Mesothelial cell of epicardium (in vitro differentiated cells): ENCODE results near the gene PAIP1. TPM values are rescaled to one million over a fixed set of nuclear protein-coding genes. Genes with fewer than 3 reads are reported as not detected.

Experiments used
- DNase-seq, 2 experiments: peaks; one replicate each; pipeline ENCODE4 v3.0.0; 2021; ENCODE audit warnings: low spot score in 2 of 2; ENCODE audit not compliant: unreplicated experiment in 2 of 2
- H3K27ac Mint-ChIP-seq: 2 replicates; pipeline ENCODE4 v1.8.0; 2021; ENCODE audit warnings: mixed read lengths
- H3K27me3 Mint-ChIP-seq: 2 replicates; pipeline ENCODE4 v1.8.0; 2021; ENCODE audit warnings: low read depth, mixed read lengths
- H3K36me3 Mint-ChIP-seq: 2 replicates; pipeline ENCODE4 v1.8.0; 2021; ENCODE audit warnings: mixed read lengths
- H3K4me1 Mint-ChIP-seq: 2 replicates; pipeline ENCODE4 v1.8.0; 2021; ENCODE audit warnings: mixed read lengths
- H3K4me3 Mint-ChIP-seq: 2 replicates; pipeline ENCODE4 v1.8.0; 2021; ENCODE audit warnings: mild to moderate bottlenecking, moderate library complexity, mixed read lengths
- H3K9me3 Mint-ChIP-seq: 2 replicates; pipeline ENCODE4 v1.8.0; 2021; ENCODE audit warnings: mixed read lengths
- total RNA-seq: library from RNA; stranded (reverse); gene quantifications from 3 replicates; pipeline ENCODE4 v1.2.1, GENCODE V29; 2021
- TF ChIP-seq, protein P1 (sequence below): fragments of 200-600 bp; sonication (generic); IDR thresholded peaks from one replicate; pipeline ENCODE4 v1.5.0; 2021; ENCODE audit warnings: antibody characterized with exemption; ENCODE audit not compliant: unreplicated experiment

Gene PAIP1
- total RNA-seq, 1 donor from 2014 or later = 97.9 TPM

DNA sequence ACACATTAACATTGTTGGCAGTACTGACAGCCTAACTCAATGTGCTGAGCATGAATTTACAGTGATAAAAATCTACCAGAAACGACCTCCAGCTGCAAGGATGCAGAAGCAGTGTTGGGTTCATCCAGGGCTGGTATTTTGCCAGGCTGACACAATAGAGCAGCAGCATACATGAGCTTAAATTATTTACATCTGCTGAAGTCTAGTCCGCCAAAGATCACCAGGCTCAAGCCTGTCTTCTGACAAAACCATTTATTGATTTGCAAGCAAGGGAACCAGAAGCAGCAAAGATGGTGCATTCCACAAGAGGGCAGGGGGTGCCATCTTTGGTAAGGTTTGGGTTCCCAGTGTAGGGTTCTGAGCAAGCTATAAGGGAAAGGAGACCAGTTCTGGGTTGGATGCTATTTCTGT, 33.2 kb downstream of the PAIP1 start:
- no peak for DNase-seq
- Mint-ChIP-seq H3K36me3 (peaks cover 46% of the 10 kb centered on the region), H3K27ac (no peak overlapping the region), H3K9me3 (no peaks in the 10 kb centered on the region), H3K27me3 (no peaks in the 10 kb centered on the region), H3K4me3 (no peak overlapping the region), H3K4me1 (no peaks in the 10 kb centered on the region)
- TF ChIP-seq, protein P1, sequence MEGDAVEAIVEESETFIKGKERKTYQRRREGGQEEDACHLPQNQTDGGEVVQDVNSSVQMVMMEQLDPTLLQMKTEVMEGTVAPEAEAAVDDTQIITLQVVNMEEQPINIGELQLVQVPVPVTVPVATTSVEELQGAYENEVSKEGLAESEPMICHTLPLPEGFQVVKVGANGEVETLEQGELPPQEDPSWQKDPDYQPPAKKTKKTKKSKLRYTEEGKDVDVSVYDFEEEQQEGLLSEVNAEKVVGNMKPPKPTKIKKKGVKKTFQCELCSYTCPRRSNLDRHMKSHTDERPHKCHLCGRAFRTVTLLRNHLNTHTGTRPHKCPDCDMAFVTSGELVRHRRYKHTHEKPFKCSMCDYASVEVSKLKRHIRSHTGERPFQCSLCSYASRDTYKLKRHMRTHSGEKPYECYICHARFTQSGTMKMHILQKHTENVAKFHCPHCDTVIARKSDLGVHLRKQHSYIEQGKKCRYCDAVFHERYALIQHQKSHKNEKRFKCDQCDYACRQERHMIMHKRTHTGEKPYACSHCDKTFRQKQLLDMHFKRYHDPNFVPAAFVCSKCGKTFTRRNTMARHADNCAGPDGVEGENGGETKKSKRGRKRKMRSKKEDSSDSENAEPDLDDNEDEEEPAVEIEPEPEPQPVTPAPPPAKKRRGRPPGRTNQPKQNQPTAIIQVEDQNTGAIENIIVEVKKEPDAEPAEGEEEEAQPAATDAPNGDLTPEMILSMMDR = no peak

DNA sequence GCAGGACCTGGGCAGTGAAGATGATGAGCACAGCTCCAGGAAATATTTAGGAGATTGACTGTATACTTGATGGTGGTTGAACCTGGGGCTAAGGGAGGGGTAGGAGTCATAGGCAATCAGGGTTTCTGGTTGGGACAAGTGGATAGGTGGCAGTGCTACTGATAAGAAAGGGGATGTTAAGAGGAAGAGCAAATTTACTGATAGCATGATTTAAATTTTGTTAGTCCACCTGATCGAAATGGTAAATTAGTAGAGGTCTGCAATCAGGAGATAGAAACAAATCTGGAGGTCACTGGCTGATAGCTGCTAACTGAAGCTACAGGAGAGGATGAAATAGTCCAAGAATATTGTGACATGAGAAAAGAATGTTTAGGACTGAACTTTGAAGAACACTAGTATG, 36.3 kb downstream of the PAIP1 start:
- DNase-seq = no peak
- TF ChIP-seq, protein P1 = no peak
- Mint-ChIP-seq H3K27ac (no peak overlapping the region), H3K4me3 (no peak overlapping the region), H3K36me3 (peaks cover 31% of the 10 kb centered on the region), H3K9me3 (no peaks in the 10 kb centered on the region), H3K27me3 (no peaks in the 10 kb centered on the region), H3K4me1 (peaks cover 3% of the 10 kb centered on the region)

DNA sequence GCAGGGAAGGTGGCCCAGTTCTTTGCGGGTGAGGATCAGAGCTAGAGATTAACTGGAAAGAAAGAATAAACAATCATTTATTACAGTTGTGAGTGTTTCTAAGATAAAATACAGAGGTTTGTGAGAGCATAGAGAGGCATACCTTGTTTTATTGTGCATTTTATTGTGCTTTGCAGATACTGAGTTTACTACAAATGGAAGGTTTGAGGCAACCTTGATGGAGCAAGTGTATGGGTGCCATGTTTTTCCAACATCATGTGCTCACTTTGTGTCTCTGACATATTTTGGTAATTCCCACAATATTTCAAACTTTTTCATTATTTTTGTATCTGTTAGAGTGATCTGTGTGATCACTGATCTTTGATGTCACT, 41.2 kb downstream of the PAIP1 start:
- H3K36me3 Mint-ChIP-seq = peaks cover 8% of the 10 kb centered on the region
- peak overlapping the region; percentile 99 for H3K27ac Mint-ChIP-seq
- TF ChIP-seq, protein P1 = no peak
- H3K4me1 Mint-ChIP-seq = peaks cover 22% of the 10 kb centered on the region
- H3K27me3 Mint-ChIP-seq = no peaks in the 10 kb centered on the region
- DNase-seq = no peak
- peaks cover 5% of the 10 kb centered on the region for H3K9me3 Mint-ChIP-seq
- peak overlapping the region; percentile 89 for H3K4me3 Mint-ChIP-seq

DNA sequence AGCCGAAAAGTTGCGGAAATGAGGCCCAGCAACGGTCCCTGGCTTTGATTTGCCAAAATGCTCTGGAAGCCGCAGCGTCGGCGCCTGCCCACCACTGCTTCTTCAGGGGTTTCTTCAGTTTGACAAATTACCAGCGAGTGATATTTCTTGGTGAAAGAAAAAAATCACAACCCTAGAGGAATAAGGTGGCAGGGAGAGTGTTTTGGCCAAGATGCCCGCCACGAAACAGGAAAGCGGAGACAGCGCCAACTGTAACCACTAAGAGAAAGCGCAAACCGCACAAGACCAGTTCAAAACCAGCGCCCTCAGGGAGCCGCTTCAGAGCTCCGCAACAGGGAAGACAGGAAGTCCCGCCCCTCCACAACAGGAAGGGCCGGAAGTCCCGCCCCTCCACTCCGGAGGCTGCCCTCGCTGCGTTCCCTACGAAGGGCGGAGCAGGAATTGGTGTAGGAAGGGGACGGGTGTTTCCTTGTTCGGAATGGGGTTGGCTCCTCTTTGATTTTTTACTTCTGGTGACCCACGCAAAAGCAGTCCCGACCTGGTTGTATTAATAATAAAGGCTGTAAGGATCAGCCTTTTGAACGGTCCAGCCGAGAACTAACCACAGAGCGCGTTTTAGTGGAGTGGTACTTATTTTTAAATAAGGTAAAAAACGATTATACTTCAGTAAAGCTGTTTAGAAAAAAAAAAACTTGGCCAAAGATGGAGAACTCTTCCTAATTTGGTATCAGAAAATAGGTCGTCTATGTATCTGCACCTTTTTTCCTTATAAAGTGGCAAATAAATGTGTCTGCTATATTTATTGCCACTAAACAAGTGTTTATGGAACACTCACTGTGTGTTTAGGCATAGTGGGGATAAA, 41.8 kb downstream of the PAIP1 start, which contains the start of gene C5orf34:
TSS of gene C5orf34 (minus strand) at position 333 of the 862 bp plus-strand sequence. CDS start 5,809 bp downstream, outside the sequence.
- Mint-ChIP-seq H3K4me3 (peak within 1 kb of the TSS; percentile 89), H3K4me1 (peaks cover 22% of the 10 kb centered on the region), H3K27me3 (no peaks in the 10 kb centered on the region), H3K27ac (peak within 1 kb of the TSS; percentile 99), H3K9me3 (peaks cover 5% of the 10 kb centered on the region), H3K36me3 (peaks cover 6% of the 10 kb centered on the region)
- DNase-seq = peak; percentile 89 to 97
- TF ChIP-seq, protein P1 = no peak

DNA sequence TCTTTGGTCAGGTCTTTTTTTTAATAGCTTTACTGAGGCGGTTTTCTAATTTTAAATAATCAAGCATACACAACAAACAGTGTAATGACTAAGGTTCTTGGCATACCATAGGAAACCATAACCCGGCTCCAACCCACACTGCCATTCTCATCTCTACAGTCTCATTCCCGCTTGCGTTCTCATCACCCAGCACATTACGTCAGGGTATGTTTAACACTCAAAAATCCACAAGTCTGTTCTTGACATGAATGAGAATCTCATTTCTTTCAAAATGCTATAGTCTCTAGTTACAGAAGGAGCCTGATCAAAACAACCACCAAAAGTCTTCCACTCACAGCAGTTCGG, 42.4 kb downstream of the PAIP1 start:
- no peak for DNase-seq
- H3K9me3 Mint-ChIP-seq = peaks cover 5% of the 10 kb centered on the region
- H3K27ac Mint-ChIP-seq = peak overlapping the region; percentile 99
- peak overlapping the region; percentile 89 for H3K4me3 Mint-ChIP-seq
- TF ChIP-seq, protein P1 = no peak
- peaks cover 6% of the 10 kb centered on the region for H3K36me3 Mint-ChIP-seq
- H3K4me1 Mint-ChIP-seq = peaks cover 22% of the 10 kb centered on the region
- H3K27me3 Mint-ChIP-seq = no peaks in the 10 kb centered on the region
